ENCODE results near the gene RIIAD1. TPM values are rescaled to one million over a fixed set of nuclear protein-coding genes. Genes with fewer than 3 reads are reported as not detected.
"Not testable (repeated sequence)": the region's sequence is repeated elsewhere in the genome, so short reads cannot be mapped to it uniquely, and the experiment has no call there.

The RIIAD1 gene
- total RNA-seq, 1 experiment from 2014 or later = not detected

- in situ Hi-C loops (cut with HindIII; ENCODE audit: low pct_unique_long_range_greater_than_20kb, low sequenced_read_pairs) (no loop called here), intact Hi-C loops (cut with micrococcal nuclease; ENCODE audit: unreplicated experiment) (no loop called here)
- H3K36me3 ChIP-seq (ENCODE audit: control insufficient read depth, insufficient read depth, low read length) = no peaks in the 10 kb centered on the region
- POLR2A ChIA-PET = no interaction called here
- H3K9me3 ChIP-seq (ENCODE audit: control insufficient read depth, insufficient read depth, low read depth, low read length) = no peaks in the 10 kb centered on the region
- no peaks in the 10 kb centered on the region for H3K27me3 ChIP-seq (ENCODE audit: control insufficient read depth, insufficient read depth, low read length)
- H3K27ac ChIP-seq (ENCODE audit: low read length) = no peak overlapping the region
- CTCF ChIA-PET = interaction anchor here (0.7 kb wide), 1 partner anchor 46 kb away, joined by 3 read pairs; no protein-coding TSS in a partner anchor
- TF ChIP-seq REST (IDR thresholded peaks at IDR 0.05; ENCODE audit: insufficient read depth in 1 of 2, low read depth in 2 of 2, low read length in 1 of 2) = no peak
- TF ChIP-seq POLR2AphosphoS5 (IDR thresholded peaks at IDR 0.05; ENCODE audit: low read depth, low read length) = no peak
- no peak for TF ChIP-seq TCF7L2 (IDR thresholded peaks at IDR 0.05; ENCODE audit: low read depth, low read length)
- no peak for TF ChIP-seq CTCF (IDR thresholded peaks at IDR 0.05)
- no peak for TF ChIP-seq SIN3A (IDR thresholded peaks at IDR 0.05; ENCODE audit: borderline replicate concordance, insufficient read depth, low read depth, low read length)
- peaks cover 3% of the 10 kb centered on the region; the same call in 1 of the 2 replicates for H3K4me1 ChIP-seq (ENCODE audit: control insufficient read depth, insufficient read depth, low read length)
- no peak for DNase-seq (ENCODE audit: low read depth, low spot score)
- ATAC-seq = no peak
- H3K4me3 ChIP-seq (ENCODE audit: low read depth in 2 of 2, low read length in 2 of 2) = no peak overlapping the region
- BruUV-seq (replicated peaks) = no TSS peak
Measured at GRCh38 chr1:151681923-151682322, 39.4 kb upstream of the RIIAD1 start.

GRCh38 chr1:151682901-151683300, 38.4 kb upstream of the RIIAD1 start:
- ATAC-seq; H3K27ac ChIP-seq (ENCODE audit: low read length); H3K4me3 ChIP-seq (ENCODE audit: low read depth in 2 of 2, low read length in 2 of 2); H3K4me1 ChIP-seq (ENCODE audit: control insufficient read depth, insufficient read depth, low read length); POLR2A ChIA-PET; intact Hi-C loops (cut with micrococcal nuclease; ENCODE audit: unreplicated experiment); H3K36me3 ChIP-seq (ENCODE audit: control insufficient read depth, insufficient read depth, low read length); BruUV-seq (replicated peaks); H3K27me3 ChIP-seq (ENCODE audit: control insufficient read depth, insufficient read depth, low read length); in situ Hi-C loops (cut with HindIII; ENCODE audit: low pct_unique_long_range_greater_than_20kb, low sequenced_read_pairs); DNase-seq (ENCODE audit: low read depth, low spot score); H3K9me3 ChIP-seq (ENCODE audit: control insufficient read depth, insufficient read depth, low read depth, low read length); CTCF ChIA-PET: not testable (repeated sequence)

GRCh38 chr1:151684128-151684527, 37.2 kb upstream of the RIIAD1 start:
- Histone ChIP-seq H3K36me3 (ENCODE audit: control insufficient read depth, insufficient read depth, low read length) (no peaks in the 10 kb centered on the region), H3K27ac (ENCODE audit: low read length) (no peak overlapping the region), H3K4me1 (ENCODE audit: control insufficient read depth, insufficient read depth, low read length) (peaks cover 3% of the 10 kb centered on the region; the same call in 1 of the 2 replicates), H3K27me3 (ENCODE audit: control insufficient read depth, insufficient read depth, low read length) (no peaks in the 10 kb centered on the region), H3K9me3 (ENCODE audit: control insufficient read depth, insufficient read depth, low read depth, low read length) (no peaks in the 10 kb centered on the region), H3K4me3 (ENCODE audit: low read depth in 2 of 2, low read length in 2 of 2) (no peak overlapping the region)
- intact Hi-C loops (cut with micrococcal nuclease; ENCODE audit: unreplicated experiment) = no loop called here
- ATAC-seq (no peak), DNase-seq (ENCODE audit: low read depth, low spot score) (no peak)
- ChIA-PET CTCF (no interaction called here), POLR2A (interaction anchor here (0.5 kb wide), 1 partner anchor 112 kb away, joined by 3 read pairs; no protein-coding TSS in a partner anchor)
- no TSS peak for BruUV-seq (replicated peaks)
- TF ChIP-seq POLR2AphosphoS5 (IDR thresholded peaks at IDR 0.05; ENCODE audit: low read depth, low read length) = no peak
- no peak for TF ChIP-seq TCF7L2 (IDR thresholded peaks at IDR 0.05; ENCODE audit: low read depth, low read length)
- no peak for TF ChIP-seq CTCF (IDR thresholded peaks at IDR 0.05)
- TF ChIP-seq SIN3A (IDR thresholded peaks at IDR 0.05; ENCODE audit: borderline replicate concordance, insufficient read depth, low read depth, low read length) = no peak
- no peak for TF ChIP-seq REST (IDR thresholded peaks at IDR 0.05; ENCODE audit: insufficient read depth in 1 of 2, low read depth in 2 of 2, low read length in 1 of 2)
- in situ Hi-C loops (cut with HindIII; ENCODE audit: low pct_unique_long_range_greater_than_20kb, low sequenced_read_pairs) = no loop called here

Data from Panc1 (cell line).